ENCODE data around the gene TNFRSF12A.

TNFRSF12A gene

DNA sequence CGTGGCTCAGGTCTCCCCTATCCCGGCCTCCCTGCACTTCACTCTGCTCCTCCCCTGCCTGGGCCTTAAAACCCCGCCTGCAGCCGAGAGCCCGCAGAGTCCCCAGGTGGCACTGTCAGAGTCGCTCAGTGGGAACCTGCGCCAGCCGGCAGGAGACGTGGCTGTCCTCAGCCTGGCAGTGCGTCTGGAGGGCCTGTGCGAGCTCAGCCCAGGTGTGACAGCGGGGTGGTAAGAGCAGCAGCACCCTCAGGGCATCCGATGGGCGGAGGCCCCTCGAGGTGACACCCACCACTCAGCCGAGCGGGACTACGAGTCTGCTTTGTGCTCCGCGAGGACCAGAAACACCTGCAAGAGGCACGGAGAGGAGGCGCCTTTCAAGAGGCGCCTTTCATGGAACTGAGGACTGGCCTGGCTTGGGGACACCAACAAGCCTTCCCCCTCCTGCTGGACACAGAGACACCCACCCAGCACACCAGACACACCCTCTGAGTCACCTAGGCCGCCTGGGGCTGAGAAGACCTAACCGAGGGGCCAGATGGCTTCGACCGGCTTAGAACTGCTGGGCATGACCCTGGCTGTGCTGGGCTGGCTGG, 7.2 kb upstream of the TNFRSF12A start, which contains the start of gene CLDN9:
CLDN9 (plus strand) TSS at position 96 of the 593 bp plus-strand sequence; CDS start at position 536, 440 bp downstream.
- DNase-seq = peak; percentile 91

DNA sequence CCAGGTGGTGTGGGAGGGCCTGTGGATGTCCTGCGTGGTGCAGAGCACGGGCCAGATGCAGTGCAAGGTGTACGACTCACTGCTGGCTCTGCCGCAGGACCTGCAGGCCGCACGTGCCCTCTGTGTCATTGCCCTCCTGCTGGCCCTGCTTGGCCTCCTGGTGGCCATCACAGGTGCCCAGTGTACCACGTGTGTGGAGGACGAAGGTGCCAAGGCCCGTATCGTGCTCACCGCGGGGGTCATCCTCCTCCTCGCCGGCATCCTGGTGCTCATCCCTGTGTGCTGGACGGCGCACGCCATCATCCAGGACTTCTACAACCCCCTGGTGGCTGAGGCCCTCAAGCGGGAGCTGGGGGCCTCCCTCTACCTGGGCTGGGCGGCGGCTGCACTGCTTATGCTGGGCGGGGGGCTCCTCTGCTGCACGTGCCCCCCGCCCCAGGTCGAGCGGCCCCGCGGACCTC, 6.6 kb upstream of the TNFRSF12A start:
- no peak for DNase-seq

DNA sequence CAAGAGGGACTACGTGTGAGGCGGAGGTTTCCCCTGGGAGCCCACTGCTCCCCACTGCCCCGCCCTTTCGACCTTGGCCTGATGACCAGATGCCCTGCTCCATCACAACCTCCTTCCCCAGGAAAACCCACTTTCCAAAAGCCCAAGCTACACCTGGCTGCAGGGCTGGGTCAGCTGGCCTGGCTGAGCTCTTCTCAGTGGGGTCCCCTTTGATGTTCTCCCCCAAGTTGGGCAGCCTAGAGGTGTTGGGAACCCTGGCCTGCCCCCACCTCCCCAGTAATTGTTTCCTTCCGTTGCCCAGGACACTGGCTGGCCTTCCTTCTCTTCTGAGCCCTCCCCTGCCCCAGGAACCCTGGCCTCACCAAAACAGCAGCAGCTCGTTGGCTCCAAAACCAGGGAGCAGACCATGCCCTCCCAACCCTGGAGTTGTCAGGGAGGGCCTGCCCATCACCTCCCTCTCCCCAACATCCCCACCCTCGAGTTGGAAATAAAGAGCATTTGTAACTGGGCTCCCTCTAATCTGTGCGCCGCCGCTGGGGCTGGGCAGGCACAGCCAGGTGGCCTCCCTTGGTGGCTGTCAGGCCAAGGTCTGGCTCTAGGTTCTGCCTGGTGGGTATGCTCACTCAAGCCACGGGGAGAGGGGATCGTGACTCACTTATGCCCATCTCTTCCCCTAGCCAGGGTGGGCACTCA, 6.0 kb upstream of the TNFRSF12A start:
- no peak for DNase-seq

DNA sequence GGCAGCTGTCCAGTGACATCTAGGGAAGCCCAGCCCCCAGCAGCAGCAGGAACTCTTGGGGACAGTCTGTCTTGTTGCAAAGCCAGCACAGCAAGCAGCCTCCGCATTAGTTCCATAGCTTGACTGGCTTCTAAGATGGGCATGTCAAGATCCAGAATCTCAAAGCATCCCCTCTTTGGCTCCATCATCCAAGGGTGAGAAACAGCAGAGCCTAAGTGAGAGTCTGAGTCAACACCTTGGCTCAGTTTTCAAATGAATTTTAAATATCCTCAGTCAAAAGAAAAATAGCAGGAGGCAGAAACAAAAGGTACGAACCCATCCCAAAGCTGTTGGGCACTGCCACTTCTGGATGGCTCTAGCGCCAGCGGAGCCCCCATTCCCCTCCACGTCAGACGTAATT, 5.2 kb upstream of the TNFRSF12A start:
- no peak for DNase-seq

DNA sequence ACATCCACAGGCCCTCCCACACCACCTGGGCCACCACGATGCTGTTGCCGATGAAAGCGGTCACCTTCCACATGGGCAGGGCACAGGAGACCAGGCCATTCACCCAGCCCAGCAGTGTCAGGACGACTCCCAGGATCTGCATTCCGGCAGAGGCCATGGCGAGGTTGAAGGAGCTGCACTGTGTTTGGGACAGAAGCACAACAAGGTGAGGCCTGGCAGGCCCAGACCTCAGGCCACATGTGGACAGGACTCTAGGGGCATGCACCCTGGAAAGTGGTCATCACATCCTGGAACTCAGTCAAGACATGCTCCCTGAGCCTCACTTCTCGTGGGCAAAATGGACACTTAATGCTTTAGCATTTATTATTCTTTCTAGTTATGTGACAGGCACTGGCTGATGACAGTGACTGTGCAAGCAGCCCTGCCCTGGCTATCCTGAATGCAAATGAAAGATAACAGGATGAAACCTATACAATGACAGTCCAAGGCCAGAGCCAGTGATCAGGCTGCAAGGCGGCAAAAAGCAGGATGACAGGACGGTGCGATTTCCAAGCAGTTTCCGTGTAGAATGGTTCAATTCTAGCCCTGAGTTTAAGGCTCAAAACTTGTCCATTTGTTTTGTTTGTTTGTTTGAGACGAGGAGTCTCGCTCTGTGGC, 4.2 kb upstream of the TNFRSF12A start:
- DNase-seq = no peak

DNA sequence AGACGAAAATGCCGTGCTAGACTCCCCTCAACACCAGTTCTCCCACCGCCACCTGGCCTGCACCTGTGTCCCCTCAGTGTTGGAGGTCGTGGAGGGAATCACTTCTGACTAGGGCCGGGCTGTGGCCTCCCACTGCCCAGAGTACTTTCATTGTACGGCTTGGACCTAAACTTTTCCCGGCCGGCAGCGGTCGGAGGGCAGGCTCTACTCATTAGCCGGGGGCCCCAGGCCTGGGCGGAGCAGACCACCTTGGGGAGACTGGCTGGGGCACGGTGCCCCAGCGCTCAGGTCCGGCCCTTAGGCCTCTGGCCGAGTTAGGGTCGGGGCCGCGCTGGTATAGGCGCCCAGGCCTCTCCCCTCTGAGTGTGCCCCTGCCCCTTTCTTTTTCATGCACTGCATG, 2.8 kb upstream of the TNFRSF12A start:
- DNase-seq = no peak

DNA sequence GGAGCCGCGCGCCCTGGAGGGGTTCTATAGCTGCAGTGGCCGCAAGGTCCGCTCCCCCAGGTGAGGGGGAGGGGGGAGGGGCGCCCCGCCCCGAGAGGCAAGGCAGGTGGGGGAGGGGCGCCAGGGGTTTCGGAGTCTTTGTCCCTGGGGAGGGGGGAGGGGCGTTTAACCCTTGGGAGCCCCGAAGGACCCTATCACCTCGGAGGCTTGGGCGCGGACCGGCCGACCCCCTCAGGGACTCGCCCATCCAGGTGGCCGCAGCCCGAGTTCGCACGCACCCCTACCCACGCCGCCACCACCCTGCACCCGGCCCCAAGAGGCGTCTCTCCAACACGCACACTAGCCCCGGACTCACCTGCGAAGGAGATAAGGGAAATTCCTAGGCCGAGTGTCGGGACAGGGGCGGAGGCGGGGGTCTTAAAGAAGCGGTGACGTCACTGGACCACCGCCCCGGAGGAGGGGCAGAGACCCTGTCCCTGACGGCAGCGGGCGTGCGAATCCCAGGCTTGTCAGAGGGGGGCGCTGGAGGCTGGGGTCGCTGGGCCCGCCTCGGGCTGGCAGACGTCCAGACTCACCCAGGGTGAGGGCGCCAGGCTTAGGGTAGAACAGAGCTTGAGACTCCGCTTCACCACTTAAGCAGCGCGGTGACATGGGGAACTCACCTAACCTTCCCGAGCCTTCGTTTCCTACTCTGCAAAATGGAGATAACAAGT, 2.2 kb upstream of the TNFRSF12A start, which contains the start of gene CLDN6:
CLDN6 (minus strand) TSS at position 390 of the 713 bp plus-strand sequence. CDS start 2,162 bp downstream, outside the sequence.
- no peak for DNase-seq

DNA sequence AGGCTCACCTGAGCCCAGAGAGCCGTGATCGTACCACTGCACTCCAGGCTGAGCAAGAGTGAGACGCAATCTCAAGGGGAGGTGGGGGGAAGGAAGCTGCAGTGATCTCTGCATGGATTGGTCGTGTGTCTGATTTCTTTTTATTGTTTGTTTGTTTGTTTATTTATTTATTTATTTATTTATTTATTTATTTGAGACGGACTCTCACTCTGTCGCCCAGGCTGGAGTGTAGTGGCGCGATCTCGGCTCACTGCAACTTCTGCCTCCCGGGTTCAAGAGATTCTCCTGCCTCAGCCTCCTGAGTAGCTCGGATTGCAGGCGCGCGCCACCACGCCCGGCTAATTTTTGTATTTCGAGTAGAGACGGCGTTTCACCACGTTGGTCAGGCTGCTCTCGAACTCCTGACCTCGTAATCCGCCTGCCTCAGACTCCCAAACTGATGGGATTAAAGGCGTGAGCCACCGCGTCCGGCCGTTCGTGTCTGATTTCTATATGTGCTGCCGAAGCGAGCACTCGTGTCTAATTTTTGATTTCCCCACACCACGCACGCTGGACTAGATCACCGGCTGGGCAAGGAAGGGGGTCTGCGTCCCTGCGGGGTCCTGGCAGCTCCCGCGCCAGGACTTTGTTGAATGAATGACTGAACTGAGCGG, 448 bp upstream of the TNFRSF12A start:
- no peak for DNase-seq

DNA sequence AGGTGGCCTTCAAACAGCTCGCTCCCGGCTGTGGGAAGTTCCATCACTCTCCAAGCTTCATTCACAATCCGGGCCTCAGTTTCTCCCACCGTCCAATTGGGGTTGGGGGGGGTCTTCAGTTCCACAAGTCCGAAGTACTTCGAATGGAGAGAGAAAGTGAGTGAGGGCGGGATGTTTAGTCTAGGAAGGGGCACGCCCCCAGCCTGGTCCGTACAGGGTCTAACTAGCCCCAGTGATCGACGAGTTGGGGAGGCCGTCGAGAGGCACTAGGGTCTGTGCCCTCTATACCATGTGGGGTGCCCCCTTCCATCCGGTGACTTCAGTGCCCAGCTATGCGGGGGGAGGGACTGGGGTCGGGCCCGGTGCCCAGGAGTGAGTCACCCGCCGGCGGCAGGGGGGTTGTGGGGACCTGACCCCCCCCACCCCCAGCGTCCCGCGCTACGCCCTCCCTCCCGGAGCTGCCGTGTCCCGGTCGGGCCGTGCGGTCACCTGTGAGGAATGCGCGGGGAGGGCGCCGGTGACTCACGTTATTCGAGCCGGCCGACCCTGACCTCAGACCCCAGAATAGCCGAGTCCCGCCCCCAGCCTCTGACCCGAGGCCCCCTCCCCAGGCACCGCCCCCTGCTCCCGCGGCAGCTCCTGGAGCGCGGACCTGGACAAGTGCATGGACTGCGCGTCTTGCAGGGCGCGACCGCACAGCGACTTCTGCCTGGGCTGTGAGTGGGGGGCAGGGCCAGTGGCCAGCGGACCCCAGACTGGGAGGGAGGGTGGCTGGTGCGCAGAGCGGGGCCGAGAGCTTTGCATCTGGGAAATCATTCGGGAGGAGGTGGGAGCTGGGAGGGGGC, 658 bp downstream of the TNFRSF12A start:
- DNase-seq = no peak

DNA sequence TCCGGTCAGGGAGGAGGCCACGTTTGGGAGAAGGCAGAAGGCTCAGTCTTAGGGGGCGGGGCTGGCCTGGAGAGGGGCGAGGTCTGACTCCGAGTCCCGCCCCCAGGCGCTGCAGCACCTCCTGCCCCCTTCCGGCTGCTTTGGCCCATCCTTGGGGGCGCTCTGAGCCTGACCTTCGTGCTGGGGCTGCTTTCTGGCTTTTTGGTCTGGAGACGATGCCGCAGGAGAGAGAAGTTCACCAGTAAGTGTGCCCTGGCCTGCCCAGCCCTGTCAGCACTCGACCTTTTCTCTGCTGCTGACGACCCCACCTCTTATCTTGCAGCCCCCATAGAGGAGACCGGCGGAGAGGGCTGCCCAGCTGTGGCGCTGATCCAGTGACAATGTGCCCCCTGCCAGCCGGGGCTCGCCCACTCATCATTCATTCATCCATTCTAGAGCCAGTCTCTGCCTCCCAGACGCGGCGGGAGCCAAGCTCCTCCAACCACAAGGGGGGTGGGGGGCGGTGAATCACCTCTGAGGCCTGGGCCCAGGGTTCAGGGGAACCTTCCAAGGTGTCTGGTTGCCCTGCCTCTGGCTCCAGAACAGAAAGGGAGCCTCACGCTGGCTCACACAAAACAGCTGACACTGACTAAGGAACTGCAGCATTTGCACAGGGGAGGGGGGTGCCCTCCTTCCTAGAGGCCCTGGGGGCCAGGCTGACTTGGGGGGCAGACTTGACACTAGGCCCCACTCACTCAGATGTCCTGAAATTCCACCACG, 1.5 kb downstream of the TNFRSF12A start:
- peak; percentile 59 for DNase-seq

DNA sequence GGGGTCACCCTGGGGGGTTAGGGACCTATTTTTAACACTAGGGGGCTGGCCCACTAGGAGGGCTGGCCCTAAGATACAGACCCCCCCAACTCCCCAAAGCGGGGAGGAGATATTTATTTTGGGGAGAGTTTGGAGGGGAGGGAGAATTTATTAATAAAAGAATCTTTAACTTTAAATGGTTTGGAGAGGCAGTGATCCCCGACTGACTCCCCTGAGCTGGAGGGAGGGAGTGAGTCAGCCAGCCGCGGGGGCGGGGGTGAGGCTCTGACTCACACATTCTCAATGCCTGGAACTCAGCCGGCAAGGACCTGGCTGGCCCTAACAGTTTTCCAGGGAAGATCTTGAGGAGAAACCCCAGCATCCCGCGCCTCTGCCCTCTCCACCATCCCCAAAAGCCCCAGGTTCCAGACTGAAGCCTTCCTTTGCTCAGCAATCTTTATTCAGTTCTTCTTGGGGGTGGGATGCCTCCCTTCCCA, 2.1 kb downstream of the TNFRSF12A start:
- no peak for DNase-seq

DNA sequence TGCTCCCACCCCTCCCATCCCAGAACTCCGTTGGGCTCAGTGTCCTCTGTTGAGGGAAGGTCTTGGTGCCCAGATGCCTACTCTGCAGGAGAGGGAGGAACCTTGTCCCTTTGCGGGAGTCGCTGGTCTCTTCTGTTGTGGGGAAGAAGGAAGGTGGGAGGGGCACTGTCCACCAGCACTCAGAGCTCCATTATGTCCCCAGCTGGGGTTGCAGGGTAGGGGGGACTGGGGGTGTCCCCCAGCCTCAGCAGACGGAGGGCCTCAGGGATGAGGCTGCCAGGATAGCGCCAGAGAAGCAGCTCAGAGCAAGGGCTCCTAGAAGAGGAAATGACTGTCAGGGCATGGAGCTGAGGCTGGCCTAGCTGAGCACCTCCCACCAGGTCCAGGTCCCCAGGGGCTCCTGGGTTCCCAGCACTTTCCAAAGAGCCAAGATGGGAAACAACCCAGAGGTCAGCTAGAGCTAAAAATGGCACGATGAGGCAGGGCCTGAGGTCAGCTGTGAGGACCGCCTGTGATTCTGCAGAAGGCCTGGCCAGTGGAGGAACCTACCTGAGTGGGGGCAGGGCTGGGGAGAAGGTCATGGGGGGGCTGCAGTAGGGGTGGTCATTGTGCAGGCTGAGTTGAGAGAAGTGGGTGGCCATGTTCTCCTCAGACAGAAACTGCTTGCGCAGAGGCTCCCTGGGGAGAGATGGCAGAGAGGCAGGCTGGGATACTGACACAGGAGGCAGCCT, 2.7 kb downstream of the TNFRSF12A start:
- DNase-seq = no peak

DNA sequence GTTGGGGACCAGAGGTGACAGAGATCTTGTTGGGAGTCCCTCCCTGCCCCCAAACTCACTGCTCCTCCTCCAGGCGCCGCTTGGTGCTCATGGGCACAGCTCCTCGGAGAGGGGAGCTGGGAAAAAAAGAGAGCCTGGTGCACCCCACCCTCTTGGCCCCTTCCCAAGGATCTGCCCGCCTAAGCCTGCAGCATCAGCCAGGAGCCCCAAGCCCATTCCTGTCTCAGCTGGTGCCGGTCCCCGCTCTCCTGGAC, 3.2 kb downstream of the TNFRSF12A start:
- DNase-seq = peak; percentile 71

DNA sequence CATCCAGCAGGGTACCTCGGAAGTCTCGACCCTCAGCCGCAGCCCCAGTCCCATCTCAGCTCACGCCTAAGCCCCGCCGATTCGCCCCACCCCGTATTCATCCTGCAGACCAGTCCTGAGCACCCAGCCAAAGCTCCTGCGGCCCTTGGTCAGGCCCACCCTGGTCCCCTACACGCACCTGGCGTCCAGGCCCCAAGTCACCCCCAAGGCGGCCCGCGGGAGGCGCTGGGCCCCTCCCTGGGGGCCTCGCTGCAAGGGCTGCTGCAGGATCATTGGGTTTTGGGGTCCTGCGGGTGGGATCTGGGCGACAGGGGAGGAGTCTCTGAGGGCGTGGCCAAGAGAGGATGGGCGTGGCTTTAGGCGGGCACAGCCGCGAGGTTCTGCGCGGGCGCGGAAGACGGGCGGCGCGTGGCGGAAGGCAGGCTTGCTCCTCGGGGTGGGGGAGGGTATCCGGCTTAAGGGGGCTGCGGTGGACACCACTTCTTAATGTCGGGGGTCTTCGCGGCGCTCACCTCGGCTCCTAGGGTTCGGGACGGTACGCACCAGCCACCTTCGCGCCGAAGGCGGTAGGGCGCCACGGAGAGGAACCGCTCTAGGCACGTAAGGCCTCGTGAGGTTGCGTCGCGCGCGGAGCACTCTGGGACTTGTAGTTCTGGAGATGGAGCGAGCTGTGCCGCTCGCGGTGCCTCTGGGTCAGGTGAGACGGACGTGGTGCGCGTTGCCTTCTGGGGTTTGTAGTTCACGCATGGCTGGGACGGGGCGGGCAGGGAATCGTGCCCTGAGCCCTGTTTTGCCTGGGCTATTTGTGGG, 3.7 kb downstream of the TNFRSF12A start, which contains the start of the genes HCFC1R1 and THOC6:
HCFC1R1 (minus strand) TSS at position 274 of the 810 bp plus-strand sequence; CDS start at position 273, 1 bp downstream.
THOC6 (plus strand) TSS at position 367 of the 810 bp plus-strand sequence; CDS start at position 659, 292 bp downstream.
- DNase-seq = peak; percentile 97

DNA sequence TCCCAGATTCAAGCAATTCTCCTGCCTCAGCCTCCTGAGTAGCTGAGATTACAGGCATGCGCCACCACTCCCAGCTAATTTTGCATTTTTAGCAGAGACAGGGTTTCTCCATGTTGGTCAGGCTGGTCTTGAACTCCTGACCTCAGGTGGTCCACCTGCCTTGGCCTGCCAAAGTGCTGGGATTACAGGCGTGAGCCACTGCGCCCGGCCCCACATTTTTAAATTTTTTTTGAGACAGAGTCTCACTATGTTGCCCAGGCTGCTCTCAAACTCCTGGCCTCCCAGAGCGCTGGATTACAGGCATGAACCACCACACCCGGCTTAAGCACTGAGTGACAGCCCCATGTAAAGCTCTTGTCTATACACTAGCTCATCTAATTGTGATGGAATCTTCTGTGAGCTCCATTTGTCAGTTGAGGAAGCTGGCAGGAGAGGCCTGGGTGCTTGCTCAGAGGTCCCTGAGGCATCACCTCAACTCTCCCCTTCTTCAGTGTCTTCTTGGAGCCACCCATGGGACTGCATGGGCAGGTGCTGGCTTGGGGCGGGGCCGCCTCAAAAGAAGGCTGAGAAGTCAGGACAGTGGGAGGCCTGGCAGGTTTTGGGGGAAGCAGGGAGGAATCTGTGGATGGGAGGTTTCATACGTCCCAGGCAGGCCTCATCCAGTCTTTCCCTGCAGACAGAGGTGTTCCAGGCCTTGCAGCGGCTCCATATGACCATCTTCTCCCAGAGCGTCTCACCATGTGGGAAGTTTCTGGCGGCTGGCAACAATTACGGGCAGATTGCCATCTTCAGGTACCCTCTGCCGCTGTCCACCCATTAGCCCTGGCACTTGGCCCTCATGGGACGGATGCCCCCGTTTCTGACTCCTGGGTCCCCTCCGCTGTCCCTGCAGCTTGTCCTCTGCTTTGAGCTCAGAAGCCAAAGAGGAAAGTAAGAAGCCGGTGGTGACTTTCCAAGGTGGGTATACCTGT, 5.1 kb downstream of the TNFRSF12A start:
- DNase-seq = no peak

DNA sequence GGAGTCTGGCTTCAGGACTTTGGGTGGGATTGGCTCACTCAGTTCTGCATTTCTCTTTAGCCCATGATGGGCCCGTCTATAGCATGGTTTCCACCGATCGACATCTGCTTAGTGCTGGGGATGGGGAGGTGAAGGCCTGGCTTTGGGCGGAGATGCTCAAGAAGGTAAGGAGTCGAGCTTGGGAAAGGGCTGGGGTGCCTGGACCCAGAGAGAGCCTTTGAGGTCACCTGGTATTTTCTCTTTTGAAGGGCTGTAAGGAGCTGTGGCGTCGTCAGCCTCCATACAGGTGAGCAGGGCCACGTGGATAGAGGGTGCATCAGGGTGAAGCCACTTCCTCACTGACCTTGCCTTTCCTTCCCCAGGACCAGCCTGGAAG, 5.8 kb downstream of the TNFRSF12A start:
- DNase-seq = no peak

DNA sequence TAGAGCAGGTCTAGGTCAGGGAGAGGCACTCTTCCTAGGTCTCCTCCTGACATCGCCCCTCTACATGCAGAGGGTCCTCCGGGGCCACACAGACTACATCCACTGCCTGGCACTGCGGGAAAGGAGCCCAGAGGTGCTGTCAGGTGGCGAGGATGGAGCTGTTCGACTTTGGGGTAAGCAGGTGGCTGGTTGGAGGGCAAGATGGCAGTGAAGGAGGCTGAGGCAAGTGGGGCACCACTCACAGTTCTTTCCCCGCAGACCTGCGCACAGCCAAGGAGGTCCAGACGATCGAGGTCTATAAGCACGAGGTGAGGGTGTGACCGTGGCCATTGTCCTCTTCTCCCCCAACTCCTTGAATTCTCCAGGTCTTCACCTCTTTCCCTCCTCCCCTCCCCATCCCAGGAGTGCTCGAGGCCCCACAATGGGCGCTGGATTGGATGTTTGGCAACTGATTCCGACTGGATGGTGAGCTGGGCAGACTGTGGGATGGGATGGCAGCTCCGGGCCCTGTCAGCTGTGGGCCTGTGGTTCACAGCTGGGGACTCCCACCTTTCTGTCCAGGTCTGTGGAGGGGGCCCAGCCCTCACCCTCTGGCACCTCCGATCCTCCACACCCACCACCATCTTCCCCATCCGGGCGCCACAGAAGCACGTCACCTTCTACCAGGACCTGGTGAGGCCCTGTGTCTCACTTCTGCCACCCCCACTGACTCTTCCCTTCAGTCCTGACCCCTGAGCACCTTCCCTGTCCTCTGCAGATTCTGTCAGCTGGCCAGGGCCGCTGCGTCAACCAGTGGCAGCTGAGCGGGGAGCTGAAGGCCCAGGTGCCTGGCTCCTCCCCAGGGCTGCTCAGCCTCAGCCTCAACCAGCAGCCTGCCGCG, 6.7 kb downstream of the TNFRSF12A start:
- no peak for DNase-seq

All from NCI-H2171 (cell line).